ENCODE results near the gene VWA5B2.

VWA5B2 gene

GRCh38 chr3:184227481-184227935 is 1.9 kb upstream of the VWA5B2 start:
- peak; percentile 36 for DNase-seq

GRCh38 chr3:184228376-184229137 is 828 bp upstream of the VWA5B2 start:
- DNase-seq = no peak

GRCh38 chr3:184230081-184230602 is 757 bp downstream of the VWA5B2 start:
- DNase-seq = no peak

- DNase-seq = peak; percentile 39
These were observed 1.5 kb downstream of the VWA5B2 start for GRCh38 chr3:184230603-184231528.

- DNase-seq = no peak
These were observed 2.3 kb downstream of the VWA5B2 start for GRCh38 chr3:184231671-184232070.

- no peak for DNase-seq
These were observed 3.9 kb downstream of the VWA5B2 start for GRCh38 chr3:184233127-184233843.

- peak; percentile 68 for DNase-seq
These were observed 4.8 kb downstream of the VWA5B2 start for GRCh38 chr3:184234224-184234623.

GRCh38 chr3:184234671-184235380 is 5.4 kb downstream of the VWA5B2 start:
- no peak for DNase-seq

GRCh38 chr3:184235381-184236032 is 6.1 kb downstream of the VWA5B2 start:
- DNase-seq = no peak

GRCh38 chr3:184236033-184236410 is 6.6 kb downstream of the VWA5B2 start:
- DNase-seq = no peak

GRCh38 chr3:184236636-184237035 is 7.3 kb downstream of the VWA5B2 start:
- DNase-seq = no peak

GRCh38 chr3:184237211-184237610 is 7.8 kb downstream of the VWA5B2 start:
- no peak for DNase-seq

- peak; percentile 28 for DNase-seq
These were observed 8.4 kb downstream of the VWA5B2 start for GRCh38 chr3:184237807-184238206.

GRCh38 chr3:184238246-184238818 is 8.9 kb downstream of the VWA5B2 start:
- peak; percentile 26 for DNase-seq

GRCh38 chr3:184239221-184239620 is 9.8 kb downstream of the VWA5B2 start:
- DNase-seq = no peak

- DNase-seq = no peak
These were observed 10.3 kb downstream of the VWA5B2 start for GRCh38 chr3:184239708-184240107.

GRCh38 chr3:184240384-184241140 is 11.2 kb downstream of the VWA5B2 start:
- DNase-seq = no peak

- no peak for DNase-seq
These were observed 11.7 kb downstream of the VWA5B2 start for GRCh38 chr3:184241141-184241446.

- peak; percentile 85 for DNase-seq
These were observed 12.3 kb downstream of the VWA5B2 start for GRCh38 chr3:184241447-184242296.

GRCh38 chr3:184242297-184242685 is 12.9 kb downstream of the VWA5B2 start:
- DNase-seq = no peak
